ENCODE data around the gene WASHC2C. TPM values are rescaled to one million over a fixed set of nuclear protein-coding genes. Genes with fewer than 3 reads are reported as not detected.
"Not testable (repeated sequence)": the region's sequence is repeated elsewhere in the genome, so short reads cannot be mapped to it uniquely, and the experiment has no call there.

The WASHC2C gene
- total RNA-seq, 1 experiment from 2014 or later: 16.8 TPM

GRCh38 chr10:45814146-45814545 is 87.1 kb downstream of the WASHC2C start:
- DNase-seq (ENCODE audit: low read depth, low spot score); in situ Hi-C loops (cut with HindIII; ENCODE audit: low pct_unique_long_range_greater_than_20kb, low sequenced_read_pairs): not testable (repeated sequence)

GRCh38 chr10:45817130-45817859 is 90.2 kb downstream of the WASHC2C start:
- DNase-seq (ENCODE audit: low read depth, low spot score): no peak
- in situ Hi-C loops (cut with HindIII; ENCODE audit: low pct_unique_long_range_greater_than_20kb, low sequenced_read_pairs): no loop called here

- DNase-seq (ENCODE audit: low read depth, low spot score): no peak
- in situ Hi-C loops (cut with HindIII; ENCODE audit: low pct_unique_long_range_greater_than_20kb, low sequenced_read_pairs): no loop called here
Observed at GRCh38 chr10:45817912-45818311, 90.8 kb downstream of the WASHC2C start.

- DNase-seq (ENCODE audit: low read depth, low spot score): no peak
- in situ Hi-C loops (cut with HindIII; ENCODE audit: low pct_unique_long_range_greater_than_20kb, low sequenced_read_pairs): no loop called here
Observed at GRCh38 chr10:45819552-45819951, 92.5 kb downstream of the WASHC2C start.

- DNase-seq (ENCODE audit: low read depth, low spot score); in situ Hi-C loops (cut with HindIII; ENCODE audit: low pct_unique_long_range_greater_than_20kb, low sequenced_read_pairs): not testable (repeated sequence)
Observed at GRCh38 chr10:45820107-45820830, 93.2 kb downstream of the WASHC2C start.

- in situ Hi-C loops (cut with HindIII; ENCODE audit: low pct_unique_long_range_greater_than_20kb, low sequenced_read_pairs): not testable (repeated sequence)
Observed at GRCh38 chr10:45822918-45823317, 95.9 kb downstream of the WASHC2C start.

More at GRCh38 chr10:45822918-45823317, 95.9 kb downstream of the WASHC2C start:
- not testable (repeated sequence) for DNase-seq (ENCODE audit: low read depth, low spot score)

Small RNAs within 50 kb of the gene (small RNA-seq; reads per million reads assigned to genes)
- 0 reads per million in 2 experiments for gene AC012044.1

Other genes with a start within 250 kb of the WASHC2C start
- 4.7 and 5.0 TPM in 2 replicates for gene ZFAND4, start 54.5 kb upstream of the WASHC2C start, total RNA-seq (2014; rRNA removed; shearing (Covaris generic))
- gene AGAP4, start 120.2 kb downstream of the WASHC2C start, total RNA-seq (2014; rRNA removed; shearing (Covaris generic)): 2.2 and 2.8 TPM in 2 replicates
- gene TIMM23, start 245.2 kb downstream of the WASHC2C start, total RNA-seq (2014; rRNA removed; shearing (Covaris generic)): 73.9 and 81.2 TPM in 2 replicates